GM23248 (cell line): Measurements from ENCODE around the gene EFHD1. TPM values are rescaled to one million over a fixed set of nuclear protein-coding genes. Genes with fewer than 3 reads are reported as not detected.
"Not testable (repeated sequence)": the region's sequence is repeated elsewhere in the genome, so short reads cannot be mapped to it uniquely, and the experiment has no call there.

Source experiments
- DNase-seq: peaks from one replicate; pipeline ENCODE4 v3.0.0-alpha.2; 2015
- H2AFZ ChIP-seq: fragments of 200-600 bp; sonication (generic); 2 replicates; pipeline ENCODE4 v1.6.1; 2016; ENCODE audit warnings: antibody characterized with exemption
- H3F3A ChIP-seq: fragments of 200-600 bp; sonication (generic); 2 replicates; pipeline ENCODE4 v1.6.1; 2016; ENCODE audit warnings: mild to moderate bottlenecking, antibody characterized with exemption, mixed run types; ENCODE audit not compliant: insufficient read depth
- H3K27ac ChIP-seq: fragments of 200-600 bp; sonication (generic); 2 replicates; pipeline ENCODE4 v1.5.1; 2016; ENCODE audit warnings: mild to moderate bottlenecking
- H3K27me3 ChIP-seq: fragments of 200-600 bp; sonication (generic); replicated peaks from 2 replicates; pipeline ENCODE4 v1.6.1; 2016; ENCODE audit warnings: mild to moderate bottlenecking; ENCODE audit not compliant: insufficient read depth
- H3K36me3 ChIP-seq: fragments of 200-600 bp; sonication (generic); 2 replicates; pipeline ENCODE4 v1.6.1; 2016; ENCODE audit warnings: low read depth, mild to moderate bottlenecking
- H3K4me1 ChIP-seq: fragments of 200-600 bp; sonication (generic); 2 replicates; pipeline ENCODE4 v1.6.1; 2016; ENCODE audit warnings: mild to moderate bottlenecking; ENCODE audit not compliant: insufficient read depth
- H3K4me2 ChIP-seq: fragments of 200-600 bp; sonication (generic); one replicate; pipeline ENCODE4 v1.6.1; 2016; ENCODE audit warnings: mild to moderate bottlenecking; ENCODE audit not compliant: unreplicated experiment
- H3K4me3 ChIP-seq: fragments of 200-600 bp; sonication (generic); 2 replicates; pipeline ENCODE4 v1.5.1; 2016; ENCODE audit warnings: mild to moderate bottlenecking
- H3K79me2 ChIP-seq: fragments of 200-600 bp; sonication (generic); 2 replicates; pipeline ENCODE4 v1.6.1; 2016; ENCODE audit warnings: mild to moderate bottlenecking; ENCODE audit not compliant: insufficient read depth
- H3K9ac ChIP-seq: fragments of 200-600 bp; sonication (generic); 2 replicates; pipeline ENCODE4 v1.6.1; 2016; ENCODE audit warnings: mild to moderate bottlenecking
- H3K9me2 ChIP-seq: fragments of 200-600 bp; sonication (generic); 2 replicates; pipeline ENCODE4 v1.6.1; 2016; ENCODE audit warnings: mixed run types, mild to moderate bottlenecking, moderate library complexity; ENCODE audit not compliant: insufficient read depth
- H3K9me3 ChIP-seq: fragments of 200-600 bp; sonication (generic); one replicate; pipeline ENCODE4 v1.6.1; 2017; ENCODE audit warnings: low read depth
- H4K20me1 ChIP-seq: fragments of 200-600 bp; sonication (generic); 2 replicates; pipeline ENCODE4 v1.6.0; 2016; ENCODE audit not compliant: insufficient read depth
- EZH2 ChIP-seq: fragments of 200-600 bp; sonication (generic); IDR thresholded peaks from 2 replicates; pipeline ENCODE4 v1.6.1; 2018; ENCODE audit warnings: antibody characterized with exemption, mild to moderate bottlenecking; ENCODE audit not compliant: insufficient read depth, poor library complexity, severe bottlenecking
- EZH2phosphoT487 ChIP-seq: fragments of 200-600 bp; sonication (generic); IDR thresholded peaks from 2 replicates; pipeline ENCODE4 v1.6.1; 2018; ENCODE audit warnings: antibody characterized with exemption, moderate library complexity, mild to moderate bottlenecking, low read depth; ENCODE audit not compliant: insufficient read depth
- WGBS, 2 experiments: methylation state at CpG; one replicate each; pipeline ENCODE4 v1.1.6; 2015 to 2017; ENCODE audit warnings: low lambda C conversion rate in 2 of 2, low coverage in 1 of 2; ENCODE audit errors: missing lambda C conversion rate in 2 of 2; 5-methylcytosine and 5-hydroxymethylcytosine counted together
- in situ Hi-C: fragments of 300-500 bp; cut with MboI; formaldehyde crosslinking; loops from 2 replicates; pipeline ENCODE4 v1.15.0; 2020
- polyA plus RNA-seq: library from polyadenylated mRNA; unstranded; fragments of >200 nt; fragmentation: Nextera tagmentation; extraction: Ambion mirVana; gene quantifications from 2 replicates; pipeline ENCODE4 v1.2.1, GENCODE V29; 2016
- total RNA-seq: library from RNA; depleted of rRNA; stranded (reverse); fragments of >200 nt; shearing (Covaris generic); gene quantifications from 2 replicates; pipeline ENCODE4 v1.2.3, GENCODE V29; 2014

The EFHD1 gene
- total and polyA plus RNA-seq, 2 experiments from 2014 or later: not detected

GRCh38 chr2:232675381-232675780, 42.0 kb downstream of the EFHD1 start:
- Histone ChIP-seq H3K36me3 (no peaks in the 10 kb centered on the region), H3K9me2 (no peaks in the 10 kb centered on the region), H3K4me2 (no peak overlapping the region), H4K20me1 (no peaks in the 10 kb centered on the region), H2AFZ (no peak overlapping the region), H3K9ac (no peak overlapping the region), H3K79me2 (no peaks in the 10 kb centered on the region), H3K9me3 (no peaks in the 10 kb centered on the region), H3K27ac (no peak overlapping the region), H3F3A (no peaks in the 10 kb centered on the region), H3K4me3 (no peak overlapping the region), H3K27me3 (no peaks in the 10 kb centered on the region), H3K4me1 (no peaks in the 10 kb centered on the region)
- TF ChIP-seq EZH2 (no peak), EZH2phosphoT487 (no peak)
- no peak for DNase-seq
- WGBS, 2 experiments: 71 to 76% methylated on average over 10 of the region's 10 CpGs
- in situ Hi-C loops: no loop called here

GRCh38 chr2:232680006-232680405, 46.6 kb downstream of the EFHD1 start:
- H3K36me3 ChIP-seq: no peaks in the 10 kb centered on the region
- H3K27ac ChIP-seq: no peak overlapping the region
- H3K79me2 ChIP-seq: no peaks in the 10 kb centered on the region
- in situ Hi-C loops: no loop called here
- WGBS, 2 experiments: 69 to 78% methylated on average over 7 of the region's 7 CpGs
- no peak overlapping the region for H3K4me3 ChIP-seq
- no peak for DNase-seq
- H4K20me1 ChIP-seq: no peaks in the 10 kb centered on the region
- H2AFZ ChIP-seq: no peak overlapping the region
- H3K4me2 ChIP-seq: no peak overlapping the region
- H3K9me2 ChIP-seq: no peaks in the 10 kb centered on the region
- no peaks in the 10 kb centered on the region for H3F3A ChIP-seq
- peaks cover 19% of the 10 kb centered on the region; the same call in 1 of the 2 replicates for H3K27me3 ChIP-seq
- no peak overlapping the region for H3K9ac ChIP-seq
- TF ChIP-seq EZH2 (no peak), EZH2phosphoT487 (no peak)
- H3K4me1 ChIP-seq: no peaks in the 10 kb centered on the region
- H3K9me3 ChIP-seq: no peaks in the 10 kb centered on the region

- 69 to 73% methylated on average over 10 of the region's 10 CpGs for WGBS, 2 experiments
- H3K79me2 ChIP-seq: no peaks in the 10 kb centered on the region
Observed at GRCh38 chr2:232681527-232681926, 48.1 kb downstream of the EFHD1 start.

GRCh38 chr2:232683368-232683767, 50.0 kb downstream of the EFHD1 start:
- no peaks in the 10 kb centered on the region for H3F3A ChIP-seq
- H3K9ac ChIP-seq: no peak overlapping the region
- no peak overlapping the region for H2AFZ ChIP-seq
- H3K27ac ChIP-seq: no peak overlapping the region
- no peaks in the 10 kb centered on the region for H3K4me1 ChIP-seq
- no peaks in the 10 kb centered on the region for H3K79me2 ChIP-seq
- no peaks in the 10 kb centered on the region for H3K9me3 ChIP-seq
- no peaks in the 10 kb centered on the region for H3K9me2 ChIP-seq
- peaks cover 19% of the 10 kb centered on the region; the same call in 1 of the 2 replicates for H3K27me3 ChIP-seq
- TF ChIP-seq EZH2 (no peak), EZH2phosphoT487 (no peak)
- H3K4me2 ChIP-seq: no peak overlapping the region
- H3K36me3 ChIP-seq: no peaks in the 10 kb centered on the region
- DNase-seq: no peak
- in situ Hi-C loops: no loop called here
- no peak overlapping the region for H3K4me3 ChIP-seq
- no peaks in the 10 kb centered on the region for H4K20me1 ChIP-seq
- 58 to 65% methylated on average over 1 of the region's 1 CpG for WGBS, 2 experiments

More at GRCh38 chr2:232681527-232681926, 48.1 kb downstream of the EFHD1 start:
- no peak overlapping the region for H3K27ac ChIP-seq
- H4K20me1 ChIP-seq: no peaks in the 10 kb centered on the region
- no peak for DNase-seq
- no peak for TF ChIP-seq EZH2phosphoT487
- no peak for TF ChIP-seq EZH2
- H3K27me3 ChIP-seq: peaks cover 19% of the 10 kb centered on the region; the same call in 1 of the 2 replicates
- in situ Hi-C loops: no loop called here
- H3K4me3 ChIP-seq: no peak overlapping the region
- no peak overlapping the region for H2AFZ ChIP-seq
- no peaks in the 10 kb centered on the region for H3K4me1 ChIP-seq
- no peaks in the 10 kb centered on the region for H3F3A ChIP-seq
- H3K9me3 ChIP-seq: no peaks in the 10 kb centered on the region
- no peak overlapping the region for H3K4me2 ChIP-seq
- no peak overlapping the region for H3K9ac ChIP-seq
- no peaks in the 10 kb centered on the region for H3K9me2 ChIP-seq
- H3K36me3 ChIP-seq: no peaks in the 10 kb centered on the region

- H3K9me3 ChIP-seq, DNase-seq, H3K9ac ChIP-seq, H3K27ac ChIP-seq, H3K36me3 ChIP-seq, in situ Hi-C loops, H3K79me2 ChIP-seq, H3K4me3 ChIP-seq, H4K20me1 ChIP-seq, H3K4me1 ChIP-seq, H2AFZ ChIP-seq, H3K9me2 ChIP-seq, H3K4me2 ChIP-seq, H3F3A ChIP-seq: not testable (repeated sequence)
- H3K27me3 ChIP-seq: peaks cover 19% of the 10 kb centered on the region; the same call in 1 of the 2 replicates
- 78 to 86% methylated on average over 6 of the region's 6 CpGs for WGBS, 2 experiments
Observed at GRCh38 chr2:232685391-232685790, 52.0 kb downstream of the EFHD1 start.
